K562 (cell line): ENCODE results near the gene RASIP1. TPM values are rescaled to one million over a fixed set of nuclear protein-coding genes. Genes with fewer than 3 reads are reported as not detected.

Experiments
- ADNP ChIP-seq: fragments of 200-800 bp; sonication (Bioruptor generic); IDR thresholded peaks from 2 replicates; pipeline ENCODE4 v1.6.1; 2016; ENCODE audit warnings: missing genetic modification characterization, missing compliant biosample characterization
- BDP1 ChIP-seq: IDR thresholded peaks from 3 replicates; pipeline ENCODE4 v1.6.1; 2011; ENCODE audit not compliant: insufficient read length, insufficient read depth
- CBX8 ChIP-seq: fragments of 200-600 bp; sonication (generic); IDR thresholded peaks from 2 replicates; pipeline ENCODE4 v1.6.1; 2012; ENCODE audit warnings: borderline replicate concordance, mixed run types, low read depth, mild to moderate bottlenecking, moderate library complexity, mixed read lengths, low read length, control low read depth, inconsistent platforms; ENCODE audit not compliant: poor library complexity, severe bottlenecking; ENCODE audit errors: extremely low read depth
- CTBP1 ChIP-seq: fragments of 450-650 bp; IDR thresholded peaks from 2 replicates; pipeline ENCODE4 v1.6.1; 2016; ENCODE audit warnings: borderline replicate concordance
- ETV6 ChIP-seq, 3 experiments: fragments of 150-350 bp in 1 of 3; sonication (generic) in 1 of 3; formaldehyde crosslinking in 1 of 3; IDR thresholded peaks; 2 replicates each; pipeline versions ENCODE4 v1.6.1 to v1.8.0; 2014 to 2022; ENCODE audit warnings: borderline replicate concordance in 2 of 3, low read depth in 2 of 3, antibody characterized with exemption in 1 of 3, low read length in 1 of 3, mild to moderate bottlenecking in 1 of 3, missing genetic modification reagents in 1 of 3
- FOSL1 ChIP-seq: fragments of 200-800 bp; sonication (Bioruptor generic); conservative IDR thresholded peaks from 2 replicates; pipeline ENCODE4 v1.6.1; 2016; ENCODE audit warnings: missing genetic modification characterization, missing compliant biosample characterization
- NKRF ChIP-seq: fragments of 450-650 bp; IDR thresholded peaks from 2 replicates; pipeline ENCODE4 v1.6.1; 2016; ENCODE audit warnings: borderline replicate concordance
- PRMT5 ChIP-seq: sonication (generic); formaldehyde crosslinking; IDR thresholded peaks from 2 replicates; pipeline ENCODE4 v1.5.0; 2020; ENCODE audit warnings: missing genetic modification reagents
- RHOXF2B ChIP-seq: fragments of 250-450 bp; sonication (Bioruptor Pico); conservative IDR thresholded peaks from 2 replicates; pipeline ENCODE4 v1.5.1; 2021
- SMARCA4 ChIP-seq: fragments of 450-650 bp; IDR thresholded peaks from 2 replicates; pipeline ENCODE4 v1.6.1; 2016
- SOX6 ChIP-seq: fragments of 450-650 bp; IDR thresholded peaks from 2 replicates; pipeline ENCODE4 v1.6.1; 2014; ENCODE audit warnings: mild to moderate bottlenecking
- ZFX ChIP-seq: sonication (generic); formaldehyde crosslinking; IDR thresholded peaks from 2 replicates; pipeline ENCODE4 v1.8.0; 2022; ENCODE audit warnings: mild to moderate bottlenecking, missing genetic modification reagents, moderate library complexity
- ZNF282 ChIP-seq: sonication (generic); formaldehyde crosslinking; IDR thresholded peaks from 2 replicates; pipeline ENCODE4 v1.8.1; 2023; ENCODE audit warnings: missing genetic modification reagents
- polyA plus RNA-seq, 8 experiments: library from polyadenylated mRNA; depleted of rRNA in 4 of 8; stranded (reverse) in 5 of 8; unstranded in 3 of 8; fragments of >200 nt; fragmentation: Nextera tagmentation in 2 of 8; fragmentation: Illumina TruSeq in 1 of 8; extraction: Ambion mirVana in 2 of 8; extraction: Trizol in 1 of 8; gene quantifications; 2 replicates each; pipeline versions ENCODE4 v1.2.1 to v1.2.3, GENCODE V29; 2011 to 2014; ENCODE audit warnings: inconsistent platforms in 1 of 8, missing spikeins in 1 of 8
- total RNA-seq, 7 experiments: library from RNA; depleted of rRNA in 6 of 7; stranded (reverse); fragments of >200 nt in 6 of 7; fragmentation: Illumina TruSeq in 2 of 7; extraction: Trizol in 2 of 7; gene quantifications; 2 replicates each; pipeline versions ENCODE4 v1.2.1 to v1.2.3, GENCODE V29; 2011 to 2021; ENCODE audit warnings: low replicate concordance in 1 of 7
- TF ChIP-seq, protein P1 (sequence below): fragments of 450-650 bp; IDR thresholded peaks from 2 replicates; pipeline ENCODE4 v1.6.1; 2016; ENCODE audit warnings: low read depth, mild to moderate bottlenecking, moderate library complexity
- TF ChIP-seq, protein P2 (sequence below), 2 experiments: fragments of 450-650 bp; formaldehyde crosslinking in 1 of 2; IDR thresholded peaks; 2 replicates each; pipeline versions ENCODE4 v1.4.0 to v1.6.1; 2014 to 2020; ENCODE audit warnings: mild to moderate bottlenecking in 2 of 2, borderline replicate concordance in 1 of 2, low read depth in 1 of 2
- TF ChIP-seq, protein P3 (sequence below): sonication (generic); formaldehyde crosslinking; IDR thresholded peaks from 2 replicates; pipeline ENCODE4 v1.9.0; 2022; ENCODE audit warnings: mild to moderate bottlenecking, missing genetic modification reagents

The RASIP1 gene
- total and polyA plus RNA-seq, 9 of the 15 experiments (the other 6 are each of a cell fraction or from before 2014, with no cell fraction given) = 0.20 to 4.7 (median 1.5) TPM

- TF ChIP-seq, protein P1, sequence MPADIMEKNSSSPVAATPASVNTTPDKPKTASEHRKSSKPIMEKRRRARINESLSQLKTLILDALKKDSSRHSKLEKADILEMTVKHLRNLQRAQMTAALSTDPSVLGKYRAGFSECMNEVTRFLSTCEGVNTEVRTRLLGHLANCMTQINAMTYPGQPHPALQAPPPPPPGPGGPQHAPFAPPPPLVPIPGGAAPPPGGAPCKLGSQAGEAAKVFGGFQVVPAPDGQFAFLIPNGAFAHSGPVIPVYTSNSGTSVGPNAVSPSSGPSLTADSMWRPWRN = peak; percentile 31; the same call in 1 of the 2 replicates
- peak; percentile 82 for TF ChIP-seq SOX6
- peak; percentile 88 for TF ChIP-seq FOSL1 (tag)
- TF ChIP-seq CTBP1 = peak; percentile 66
- peak; percentile 22; the same call in 1 of the 2 replicates for TF ChIP-seq ZFX
- 0 out of 2 replicates have a peak, but pooled peaks have one; percentile 20 for TF ChIP-seq SMARCA4
- TF ChIP-seq ZNF282 (CRISPR knock-in tag) = no peak
- TF ChIP-seq RHOXF2B (CRISPR knock-in tag) = no peak
- TF ChIP-seq CBX8 = no peak
- no peak for TF ChIP-seq BDP1
- 0 out of 2 replicates have a peak, but pooled peaks have one; percentile 31 for TF ChIP-seq ADNP (tag)
- TF ChIP-seq, protein P2, sequence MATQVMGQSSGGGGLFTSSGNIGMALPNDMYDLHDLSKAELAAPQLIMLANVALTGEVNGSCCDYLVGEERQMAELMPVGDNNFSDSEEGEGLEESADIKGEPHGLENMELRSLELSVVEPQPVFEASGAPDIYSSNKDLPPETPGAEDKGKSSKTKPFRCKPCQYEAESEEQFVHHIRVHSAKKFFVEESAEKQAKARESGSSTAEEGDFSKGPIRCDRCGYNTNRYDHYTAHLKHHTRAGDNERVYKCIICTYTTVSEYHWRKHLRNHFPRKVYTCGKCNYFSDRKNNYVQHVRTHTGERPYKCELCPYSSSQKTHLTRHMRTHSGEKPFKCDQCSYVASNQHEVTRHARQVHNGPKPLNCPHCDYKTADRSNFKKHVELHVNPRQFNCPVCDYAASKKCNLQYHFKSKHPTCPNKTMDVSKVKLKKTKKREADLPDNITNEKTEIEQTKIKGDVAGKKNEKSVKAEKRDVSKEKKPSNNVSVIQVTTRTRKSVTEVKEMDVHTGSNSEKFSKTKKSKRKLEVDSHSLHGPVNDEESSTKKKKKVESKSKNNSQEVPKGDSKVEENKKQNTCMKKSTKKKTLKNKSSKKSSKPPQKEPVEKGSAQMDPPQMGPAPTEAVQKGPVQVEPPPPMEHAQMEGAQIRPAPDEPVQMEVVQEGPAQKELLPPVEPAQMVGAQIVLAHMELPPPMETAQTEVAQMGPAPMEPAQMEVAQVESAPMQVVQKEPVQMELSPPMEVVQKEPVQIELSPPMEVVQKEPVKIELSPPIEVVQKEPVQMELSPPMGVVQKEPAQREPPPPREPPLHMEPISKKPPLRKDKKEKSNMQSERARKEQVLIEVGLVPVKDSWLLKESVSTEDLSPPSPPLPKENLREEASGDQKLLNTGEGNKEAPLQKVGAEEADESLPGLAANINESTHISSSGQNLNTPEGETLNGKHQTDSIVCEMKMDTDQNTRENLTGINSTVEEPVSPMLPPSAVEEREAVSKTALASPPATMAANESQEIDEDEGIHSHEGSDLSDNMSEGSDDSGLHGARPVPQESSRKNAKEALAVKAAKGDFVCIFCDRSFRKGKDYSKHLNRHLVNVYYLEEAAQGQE (IDR thresholded peaks at IDR 0.05; ENCODE audit: borderline replicate concordance) = peak; percentile 90
- TF ChIP-seq, protein P2 (CRISPR knock-in tag; IDR thresholded peaks at IDR 0.05; ENCODE audit: low read depth) = no peak
- no peak for TF ChIP-seq PRMT5
- TF ChIP-seq ETV6 (IDR thresholded peaks at IDR 0.05; ENCODE audit: borderline replicate concordance in 1 of 2, low read depth in 2 of 2, low read length in 1 of 2) = no peak
- no peak for TF ChIP-seq ETV6 (CRISPR knock-in tag; IDR thresholded peaks at IDR 0.05; ENCODE audit: borderline replicate concordance)
- TF ChIP-seq, protein P3, sequence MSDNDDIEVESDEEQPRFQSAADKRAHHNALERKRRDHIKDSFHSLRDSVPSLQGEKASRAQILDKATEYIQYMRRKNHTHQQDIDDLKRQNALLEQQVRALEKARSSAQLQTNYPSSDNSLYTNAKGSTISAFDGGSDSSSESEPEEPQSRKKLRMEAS = no peak
- no peak for TF ChIP-seq NKRF
These were observed 54.8 kb downstream of the RASIP1 start (continued) for GRCh38 chr19:48685583-48685982.
